NCI-H82 (cell line): Measurements from ENCODE around the gene CFAP299.
A peak's percentile ranks its signal among the peaks of the same experiment; 100 is the strongest.

Experiments
- DNase-seq: peaks from one replicate; lab custom pipeline; 2025; lab: John Stamatoyannopoulos, UW

Gene CFAP299

DNA sequence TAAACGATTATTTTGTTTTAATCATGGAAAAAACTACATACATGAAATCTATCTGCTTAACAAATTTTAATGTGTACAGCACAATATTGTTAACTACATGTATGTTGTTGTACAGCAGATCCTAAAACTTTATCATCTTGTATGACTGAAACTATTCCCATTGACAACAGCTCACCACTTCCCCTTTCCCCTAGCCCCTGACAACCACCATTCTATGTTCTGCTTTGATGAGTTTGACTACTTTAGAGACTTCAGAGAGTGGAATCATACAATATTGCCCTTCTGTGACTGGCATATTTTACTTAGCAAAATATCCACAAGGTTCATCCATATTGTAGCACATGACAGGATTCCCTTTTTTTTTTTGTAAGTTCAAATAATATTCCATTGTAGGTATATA is 185.9 kb downstream of the CFAP299 start:
- no peak for DNase-seq

DNA sequence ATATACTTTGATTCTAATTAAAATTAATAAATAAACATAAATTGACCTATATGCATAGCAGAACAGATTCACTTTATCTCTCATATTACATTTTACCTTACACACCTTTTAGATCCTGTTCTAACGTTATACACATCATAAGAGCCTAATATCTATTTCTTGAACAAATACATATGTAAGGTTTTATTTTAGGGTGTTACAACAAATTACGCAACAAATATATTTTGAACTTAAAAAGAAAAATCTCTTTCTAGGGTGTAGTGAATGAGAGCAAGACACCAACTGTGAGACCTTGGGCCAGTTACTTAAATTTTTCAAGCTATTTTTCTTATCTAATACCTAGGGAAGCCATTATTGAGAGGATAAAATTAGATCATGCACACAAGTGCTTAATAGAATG is 191.2 kb downstream of the CFAP299 start:
- no peak for DNase-seq

DNA sequence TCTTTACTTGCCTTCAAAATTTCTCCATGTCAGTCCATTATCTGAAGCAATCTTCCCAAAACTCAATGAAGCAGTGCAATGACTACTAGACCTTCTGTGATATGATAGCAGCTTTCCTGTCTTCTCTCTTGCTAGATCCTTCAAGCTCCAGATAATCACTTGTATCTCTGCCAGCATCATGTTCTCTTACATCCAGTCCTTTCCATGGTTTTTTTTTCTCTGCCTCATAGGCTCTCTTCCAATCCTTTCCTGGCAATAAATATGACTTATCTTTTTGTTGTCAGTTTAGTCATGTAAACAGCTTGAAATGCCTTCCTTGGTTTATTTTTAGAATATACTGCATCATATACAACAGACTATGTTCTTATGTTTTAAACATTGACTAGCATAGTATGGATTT is 193.5 kb downstream of the CFAP299 start:
- no peak for DNase-seq

DNA sequence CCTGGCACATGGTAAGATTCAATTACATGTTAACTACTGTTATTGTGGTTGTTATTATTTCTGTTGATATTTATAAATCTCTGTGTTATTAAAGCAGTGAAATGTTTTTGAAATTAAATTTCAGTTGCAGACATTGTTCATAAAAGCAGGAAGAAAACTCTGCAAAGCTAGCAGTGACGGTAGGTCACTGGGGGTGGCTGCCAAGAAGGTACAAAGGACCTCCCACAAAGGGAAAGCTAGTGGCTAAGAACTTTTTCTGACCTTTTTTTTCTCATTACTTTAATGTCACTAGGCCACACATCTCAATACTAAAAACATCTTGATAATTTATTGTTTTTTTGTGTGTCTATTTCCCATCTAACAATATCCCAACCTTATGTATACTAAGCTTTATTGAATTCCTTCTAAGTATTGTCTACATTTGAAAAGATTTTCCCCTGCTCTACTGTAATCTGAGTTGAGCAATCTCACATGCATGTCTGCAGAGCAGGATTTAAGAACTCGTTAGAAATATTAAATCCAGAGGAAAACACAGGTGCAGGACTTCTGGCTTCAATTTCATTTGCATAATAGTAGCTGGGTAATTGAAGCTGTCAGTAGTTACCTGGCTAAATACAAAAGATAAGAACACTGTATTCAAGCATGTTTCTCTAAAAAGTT is 197.3 kb downstream of the CFAP299 start:
- peak; percentile 47 for DNase-seq

DNA sequence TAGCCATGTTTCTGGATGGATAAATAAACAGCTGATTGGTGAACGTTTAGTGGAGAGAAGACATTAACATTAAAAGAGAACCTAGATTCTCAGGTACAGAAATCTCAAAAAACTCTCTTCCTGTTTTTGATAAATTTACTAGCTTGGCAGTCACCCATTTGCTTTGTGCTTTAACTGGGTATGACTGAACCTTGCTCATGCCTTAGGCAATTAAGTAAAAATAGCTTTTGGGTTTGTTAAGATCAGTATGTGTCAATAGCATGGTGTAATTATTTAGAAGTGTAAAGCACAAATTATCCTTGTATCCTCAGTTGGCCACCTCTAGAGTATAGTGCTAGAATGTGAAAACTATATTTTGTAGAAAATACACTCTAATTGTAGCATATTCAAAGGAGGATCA is 200.0 kb downstream of the CFAP299 start:
- DNase-seq = no peak

DNA sequence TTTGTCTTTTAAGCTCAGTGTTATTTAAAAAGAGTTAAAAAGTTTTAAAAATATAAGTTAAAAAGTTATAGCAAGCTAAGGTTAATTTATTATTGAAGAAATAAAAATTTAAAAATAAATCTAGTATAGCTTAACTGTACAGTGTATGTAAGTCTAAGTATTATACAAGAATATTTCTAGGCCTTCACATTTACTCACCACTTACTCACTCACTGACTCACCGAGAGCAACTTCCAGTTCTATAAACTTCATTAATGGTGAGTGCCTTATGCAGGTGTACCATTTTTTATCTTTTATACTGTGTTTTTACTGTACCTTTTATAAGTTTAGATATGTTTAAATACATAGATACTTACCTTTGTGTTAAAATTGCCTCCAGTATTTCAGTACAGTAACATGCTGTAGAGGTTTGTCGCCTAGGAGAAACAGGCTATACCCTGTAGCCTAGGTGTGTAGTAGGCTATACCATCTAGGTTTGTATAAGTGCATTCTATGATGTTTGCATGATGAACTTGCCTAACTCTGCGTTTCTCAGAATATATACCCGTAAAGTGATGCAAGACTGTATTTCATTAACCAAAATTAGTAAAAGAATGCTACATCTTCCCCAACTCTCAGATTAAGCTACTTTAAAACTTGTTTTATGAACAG is 202.9 kb downstream of the CFAP299 start:
- no peak for DNase-seq

DNA sequence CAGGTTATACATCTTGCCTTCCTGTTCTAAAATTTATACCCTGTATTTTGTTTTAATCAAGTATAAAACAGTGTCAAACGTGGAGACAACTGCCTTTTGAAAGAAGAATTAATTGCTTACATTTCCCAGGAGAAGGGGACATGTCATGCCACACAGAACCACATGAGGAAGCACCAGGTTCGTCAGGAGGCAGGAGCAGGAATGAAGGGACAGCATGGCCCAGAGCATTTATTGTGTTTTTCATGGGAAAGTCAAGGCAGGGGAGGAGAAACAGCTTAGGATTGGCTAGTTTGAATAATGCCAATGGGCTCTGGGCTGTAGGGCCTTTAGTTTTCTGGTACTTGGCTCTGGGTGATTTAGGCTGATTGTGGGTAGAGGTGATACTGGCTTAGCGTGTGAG is 203.7 kb downstream of the CFAP299 start:
- DNase-seq = no peak

DNA sequence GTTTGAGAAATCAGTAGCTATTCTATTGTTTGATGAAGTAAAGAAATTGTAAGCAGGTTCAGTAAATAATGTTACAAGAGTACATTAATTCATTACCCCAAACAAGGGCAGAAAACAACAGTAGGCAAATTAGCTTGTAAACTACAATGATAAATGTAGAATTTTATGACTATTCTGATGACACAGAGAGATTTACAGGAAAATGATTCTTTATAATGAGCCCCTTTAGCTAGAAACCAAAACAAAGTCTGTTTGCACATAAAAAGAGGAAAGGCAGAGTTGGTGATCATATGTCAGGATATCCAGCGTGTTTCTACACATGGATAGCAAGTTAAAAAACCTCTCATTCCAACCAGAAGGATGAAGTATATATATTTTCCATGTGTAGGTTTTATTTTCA is 204.8 kb downstream of the CFAP299 start:
- no peak for DNase-seq

DNA sequence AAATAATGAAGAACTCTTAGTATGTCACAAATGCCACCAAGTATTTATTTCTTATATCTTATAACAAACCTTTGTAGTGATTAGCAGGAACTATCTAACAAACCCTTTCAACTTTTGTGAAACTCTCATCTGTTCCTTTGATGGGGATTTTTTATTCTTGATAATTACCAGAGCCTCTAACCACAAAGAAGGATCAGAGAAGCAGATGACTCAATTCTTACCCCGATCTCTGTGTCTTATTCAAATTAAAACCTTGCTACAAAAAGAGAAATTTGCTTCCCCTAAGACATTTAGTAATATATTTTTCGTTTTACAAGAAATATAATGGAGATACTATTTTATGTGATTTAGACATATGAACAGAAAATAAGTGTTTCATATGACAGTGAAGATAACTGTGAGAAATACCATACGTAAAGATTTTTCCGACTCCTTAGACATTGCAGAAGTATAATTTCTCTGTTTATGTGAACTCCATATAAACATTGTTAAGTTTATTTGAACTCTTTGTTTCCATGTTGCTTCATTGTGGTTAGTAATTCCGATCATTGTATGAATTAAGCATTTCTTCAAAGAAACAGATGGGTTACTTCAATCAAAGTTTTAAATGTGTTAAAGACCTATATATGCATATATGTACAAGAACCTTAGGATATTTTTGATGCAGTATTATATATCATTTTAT is 205.4 kb downstream of the CFAP299 start:
- no peak for DNase-seq

DNA sequence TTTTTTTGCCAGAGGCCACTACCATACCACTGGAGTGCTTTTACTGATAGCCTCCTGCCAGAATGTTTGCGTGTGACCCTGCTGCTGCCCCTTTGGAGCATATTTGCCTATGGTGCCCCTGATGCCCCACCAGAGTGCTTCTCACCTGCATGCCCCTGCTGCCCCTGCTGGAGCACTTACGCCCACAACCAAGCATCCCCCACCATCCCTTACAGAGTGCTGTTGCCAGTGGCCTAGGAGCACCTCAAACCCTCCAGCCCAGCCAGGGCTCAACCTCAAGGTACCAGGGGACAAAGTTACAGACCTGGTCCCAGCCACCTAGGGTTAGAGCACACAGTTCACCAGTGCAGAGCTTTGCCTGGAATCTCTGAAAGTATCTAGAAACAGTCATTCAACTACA is 207.2 kb downstream of the CFAP299 start:
- no peak for DNase-seq

DNA sequence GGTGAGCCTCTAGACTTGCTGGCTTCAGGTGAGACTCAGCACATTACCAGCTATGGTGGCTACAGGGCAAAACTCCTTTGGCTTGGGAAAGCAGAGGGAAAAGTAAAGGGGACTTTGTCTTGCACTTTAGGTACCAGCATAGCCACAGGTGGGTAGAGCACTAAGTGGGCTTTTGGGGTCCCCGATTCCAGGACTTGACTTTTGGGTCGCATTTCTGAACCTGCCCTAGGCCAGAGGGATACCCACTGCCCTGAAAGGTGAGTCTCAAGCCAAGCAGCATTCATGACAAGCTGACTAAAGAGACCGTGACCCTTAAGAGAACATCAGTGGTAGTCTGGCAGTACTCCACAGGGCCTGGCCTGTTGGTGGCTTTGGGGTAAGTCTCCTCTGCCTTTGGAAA is 224.8 kb downstream of the CFAP299 start:
- no peak for DNase-seq

DNA sequence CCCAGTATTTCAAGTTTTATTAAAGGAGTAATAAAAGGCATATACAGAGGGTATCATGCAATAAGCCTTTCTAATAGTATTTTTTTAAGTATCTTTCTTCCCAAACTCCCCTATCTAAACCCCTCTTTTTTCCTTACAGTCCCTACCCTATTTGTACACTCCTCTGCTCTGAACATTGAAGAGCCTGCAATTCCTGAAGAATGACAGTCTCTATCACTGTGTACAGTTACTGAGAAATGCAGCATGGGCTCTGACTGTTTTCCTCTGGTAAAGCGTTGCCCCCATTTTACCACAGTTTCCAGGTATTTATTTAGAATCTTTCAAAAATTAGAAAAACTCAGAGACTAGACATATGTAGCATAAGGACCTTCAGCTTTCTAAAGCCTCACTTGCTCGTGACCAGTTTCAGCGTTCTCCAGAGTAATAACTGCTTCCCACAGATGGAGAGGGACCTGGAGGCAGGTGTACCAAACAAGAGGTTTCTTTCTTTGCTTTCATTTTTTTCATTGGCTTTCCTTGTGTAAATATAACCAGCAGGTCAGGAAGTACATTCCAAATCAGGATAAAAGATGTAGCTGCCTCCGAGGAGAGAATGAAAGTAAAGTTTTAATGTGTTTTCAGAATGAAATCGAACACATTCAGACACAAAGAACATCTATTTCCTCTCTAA is 230.8 kb downstream of the CFAP299 start:
- DNase-seq = no peak

DNA sequence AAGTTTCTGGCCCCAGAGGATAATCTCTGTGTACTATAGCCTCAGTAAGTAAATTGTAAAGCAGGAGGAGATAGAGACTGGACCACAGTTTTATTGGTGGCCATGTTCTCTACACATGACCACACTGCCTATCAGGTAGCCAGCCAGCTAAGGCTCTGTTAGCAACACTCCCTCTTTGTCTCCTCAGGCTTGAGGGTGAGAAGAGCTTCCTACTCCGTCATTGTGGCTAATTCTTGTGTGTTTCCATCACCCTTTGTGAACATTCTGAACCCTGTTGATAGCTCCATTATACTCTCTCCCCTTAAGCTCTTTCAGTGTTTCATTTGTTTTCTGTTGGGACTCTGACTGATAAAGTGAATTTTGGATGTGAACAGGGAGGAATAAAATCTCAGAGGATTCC is 233.4 kb downstream of the CFAP299 start:
- DNase-seq = peak; percentile 15

DNA sequence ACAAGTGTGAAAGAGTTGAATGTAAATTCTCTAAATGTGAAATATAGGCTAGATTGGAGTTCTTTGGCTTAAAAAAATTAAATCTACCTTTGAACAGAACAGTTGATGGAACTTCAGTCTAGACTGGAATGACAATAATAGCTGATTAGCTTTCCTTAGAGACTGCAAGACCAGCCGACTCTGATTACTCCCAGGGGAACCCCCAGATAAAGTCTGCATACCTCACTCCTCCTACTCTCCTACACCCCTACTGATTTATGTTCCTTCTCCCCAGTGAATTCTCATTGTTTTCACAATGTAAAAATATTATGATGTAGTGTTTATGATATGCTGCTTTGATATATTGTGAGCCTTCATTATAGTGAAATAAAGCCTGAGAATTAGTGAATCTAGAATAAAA is 241.3 kb downstream of the CFAP299 start:
- peak; percentile 7 for DNase-seq

DNA sequence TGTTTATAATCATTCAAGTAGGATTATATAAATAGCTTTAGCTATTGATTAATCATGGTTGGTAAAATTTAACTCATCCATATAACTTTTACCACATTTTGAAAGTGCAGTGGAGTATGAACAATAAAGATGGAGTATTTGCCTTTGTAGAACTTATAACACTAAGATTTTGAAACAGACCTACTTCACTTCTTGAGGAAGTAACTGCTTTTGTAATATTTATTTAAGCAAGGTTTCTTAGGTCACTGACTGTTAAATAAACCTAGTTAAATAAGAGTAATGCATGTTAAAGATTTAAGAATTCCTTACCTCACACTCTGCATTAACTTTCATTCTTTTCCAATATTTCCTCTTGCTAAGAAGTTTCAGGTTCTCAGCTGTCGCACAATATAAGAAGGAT is 242.5 kb downstream of the CFAP299 start:
- no peak for DNase-seq

DNA sequence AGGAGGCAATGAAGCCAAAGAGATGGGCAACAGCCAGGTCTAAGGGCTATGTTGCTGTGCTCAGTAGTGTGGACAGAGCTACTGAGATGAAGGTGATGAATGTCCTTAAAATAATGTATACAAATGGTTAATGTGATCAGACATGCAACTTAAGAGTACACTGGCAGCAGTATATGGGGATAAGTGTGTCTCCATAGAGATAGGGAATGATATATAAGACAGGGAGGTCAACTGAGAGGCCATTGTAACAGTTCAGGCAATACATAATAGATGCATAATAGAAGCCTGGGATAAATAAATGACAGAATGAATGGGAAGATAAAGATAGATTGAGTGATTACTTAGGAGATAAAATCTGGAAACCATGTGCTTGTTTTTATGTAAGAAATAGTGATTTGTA is 250.0 kb downstream of the CFAP299 start:
- DNase-seq = no peak

DNA sequence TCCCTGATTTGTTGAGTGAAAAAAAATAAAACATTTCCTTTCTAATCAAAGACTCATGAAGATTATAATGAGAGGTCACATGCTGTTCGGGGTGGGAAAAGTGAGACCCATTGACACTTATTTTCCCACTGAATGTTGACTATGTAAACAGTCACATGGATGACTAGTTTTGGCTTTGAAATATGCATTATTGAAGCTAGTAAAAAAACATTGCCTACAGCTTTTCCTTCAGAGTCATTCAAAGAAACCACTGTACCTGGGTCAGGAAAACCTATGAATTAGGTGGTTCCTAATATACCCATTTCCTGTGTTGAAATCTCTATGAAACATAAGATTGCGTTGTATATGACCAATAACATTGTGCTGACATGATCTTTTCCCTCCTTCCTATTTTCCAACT is 251.2 kb downstream of the CFAP299 start:
- no peak for DNase-seq

DNA sequence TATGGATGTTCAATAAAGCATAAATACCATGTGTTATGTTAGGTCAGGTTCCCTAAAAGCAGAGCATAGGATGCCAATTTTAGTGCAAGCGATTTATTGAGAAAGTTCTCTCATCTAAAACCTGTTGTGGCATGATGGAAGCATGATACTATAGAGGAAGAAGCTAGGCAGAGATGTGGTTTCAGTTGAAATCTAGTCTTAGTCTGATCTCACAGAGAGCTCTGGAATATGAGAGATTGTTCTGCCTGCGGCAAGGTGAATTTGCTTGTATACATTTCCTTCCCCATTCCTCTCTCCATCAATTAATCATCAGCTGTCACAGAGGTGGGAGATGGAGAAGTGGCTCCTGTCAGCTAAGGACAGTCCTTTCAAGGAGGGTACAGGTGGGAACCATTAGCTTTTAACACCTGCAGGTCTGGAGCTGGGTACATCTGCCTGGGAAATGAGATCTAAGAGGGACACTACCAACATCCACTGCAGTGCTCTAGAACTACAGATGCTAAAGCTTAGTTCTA is 252.4 kb downstream of the CFAP299 start:
- DNase-seq = no peak

DNA sequence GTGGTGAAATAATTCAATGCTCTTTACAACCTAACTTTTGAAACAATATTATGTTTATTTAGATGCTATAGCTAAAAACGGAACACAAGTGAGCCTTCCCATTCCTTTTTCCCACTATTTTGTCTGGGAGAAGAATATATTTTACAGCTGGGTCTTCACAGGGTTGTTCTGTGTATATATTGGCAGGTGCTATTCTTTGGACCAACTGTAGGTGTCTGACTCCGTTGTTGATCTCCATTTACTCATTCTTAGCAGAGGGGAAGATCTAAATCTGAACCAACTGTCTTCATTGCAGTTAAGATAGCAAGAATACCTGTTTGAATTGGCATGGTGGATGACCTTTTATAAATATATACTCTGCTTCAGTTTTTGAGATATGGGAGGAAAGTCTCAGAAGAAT is 257.4 kb downstream of the CFAP299 start:
- DNase-seq = peak; percentile 11

DNA sequence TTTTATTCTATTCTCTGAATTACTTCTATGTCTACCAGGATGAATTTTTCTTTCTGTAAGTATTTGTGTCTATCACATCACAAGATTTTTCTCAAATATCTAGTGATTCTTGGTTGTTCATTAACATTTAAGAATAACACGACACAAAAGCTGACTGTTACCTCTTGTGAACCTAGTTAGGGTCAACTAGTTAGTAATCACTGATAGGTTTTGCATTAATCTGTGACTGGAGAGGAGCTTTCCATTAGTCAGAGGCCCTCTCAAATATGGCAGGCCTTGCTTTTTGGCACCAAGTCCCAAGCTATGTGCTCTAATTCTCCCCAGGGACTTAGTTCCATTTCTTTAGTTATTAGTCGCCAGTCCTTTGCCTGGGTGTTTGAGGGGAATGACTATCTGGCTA is 259.2 kb downstream of the CFAP299 start:
- DNase-seq = no peak

DNA sequence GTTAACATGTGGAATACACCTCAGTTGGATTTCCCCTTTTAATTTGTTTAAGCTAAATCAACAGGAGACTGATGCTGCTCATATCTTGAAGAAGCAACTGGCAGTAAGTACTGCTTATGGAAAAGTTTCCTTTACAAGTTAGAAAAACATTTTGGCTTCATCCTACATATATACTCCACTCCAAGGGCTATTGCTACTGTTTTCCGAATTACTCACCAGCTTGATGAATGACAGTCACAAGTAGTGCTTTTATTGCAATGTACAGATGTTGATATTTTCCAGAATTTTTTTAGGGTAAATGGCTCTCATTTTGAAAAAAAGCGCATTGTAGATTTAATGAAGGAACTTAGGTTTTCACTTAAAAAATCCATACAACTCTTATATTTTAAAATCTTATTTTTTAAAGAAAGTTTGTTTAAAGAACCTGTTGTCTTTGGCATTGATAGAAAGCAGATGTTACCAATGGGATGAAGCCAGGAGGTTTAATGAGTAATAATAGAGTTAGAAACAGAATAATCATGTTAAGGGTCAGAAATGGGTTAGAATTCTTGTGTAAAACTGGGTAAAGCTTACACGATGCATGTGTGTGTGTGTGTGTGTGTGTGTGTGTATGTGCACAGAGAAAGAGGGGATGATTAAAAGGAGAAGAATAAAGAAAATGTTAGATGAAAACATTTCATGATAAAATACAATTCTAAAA is 272.9 kb downstream of the CFAP299 start:
- DNase-seq = no peak

DNA sequence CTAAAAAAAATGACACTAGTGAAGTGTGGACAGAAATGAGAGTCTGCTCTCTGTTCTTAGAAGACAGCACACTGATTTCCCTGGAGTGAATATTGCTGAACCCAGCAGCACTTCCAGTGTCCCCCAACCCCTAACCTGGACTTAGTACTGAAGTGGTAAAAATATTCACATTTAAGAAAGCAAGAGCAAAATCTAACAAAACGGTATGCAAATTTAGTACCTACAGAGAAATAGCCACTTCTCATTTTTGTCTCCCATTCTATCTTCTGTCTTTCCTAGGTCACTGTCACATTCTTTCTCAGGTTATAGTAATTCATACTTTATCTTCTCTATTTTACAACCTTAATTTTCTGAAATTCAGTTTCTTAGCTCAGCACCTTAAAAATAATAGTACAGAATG is 274.7 kb downstream of the CFAP299 start:
- DNase-seq = no peak
